ENCODE measurements around the gene DNM3.

DNM3 gene

DNA sequence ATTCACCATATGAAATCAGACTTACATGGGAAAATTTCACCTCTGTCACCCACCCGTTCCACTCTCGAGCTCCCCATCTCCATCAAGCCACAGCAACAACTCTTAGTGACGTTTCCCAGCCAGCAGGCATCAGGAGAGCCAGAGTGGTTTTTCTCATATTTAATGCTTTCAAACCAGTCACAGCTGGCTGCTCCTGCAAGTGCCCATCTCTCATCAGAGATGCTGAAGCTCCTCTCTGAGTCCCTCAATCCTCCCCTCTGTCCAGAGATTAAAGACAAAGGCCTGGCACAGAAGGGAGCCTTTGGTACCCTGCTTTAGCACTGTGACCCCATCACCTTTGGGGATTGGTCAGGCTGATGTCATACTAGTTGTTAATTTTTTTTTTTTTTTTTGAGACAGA is 277.3 kb downstream of the DNM3 start:
- Histone ChIP-seq H3K9ac (ENCODE audit: low read length in 5 of 5) (no peak overlapping the region), H3K4me3 (ENCODE audit: low read depth in 1 of 5, low read length in 5 of 5) (no peak overlapping the region), H3K9me3 (ENCODE audit: control insufficient read depth in 5 of 5, low read length in 5 of 5) (no peaks in the 10 kb centered on the region), H3K36me3 (ENCODE audit: control insufficient read depth in 5 of 5, insufficient read depth in 5 of 5, low read length in 5 of 5) (no peaks in the 10 kb centered on the region), H3K27me3 (ENCODE audit: control insufficient read depth in 5 of 5, insufficient read depth in 4 of 5, low read length in 5 of 5) (no peaks in the 10 kb centered on the region), H3K4me1 (ENCODE audit: control insufficient read depth in 5 of 5, insufficient read depth in 5 of 5, low read length in 5 of 5) (peaks cover 0 to 6% (median 0%) of the 10 kb centered on the region in 5 donors), H3K27ac (ENCODE audit: low read depth, low read length) (no peak overlapping the region)

DNA sequence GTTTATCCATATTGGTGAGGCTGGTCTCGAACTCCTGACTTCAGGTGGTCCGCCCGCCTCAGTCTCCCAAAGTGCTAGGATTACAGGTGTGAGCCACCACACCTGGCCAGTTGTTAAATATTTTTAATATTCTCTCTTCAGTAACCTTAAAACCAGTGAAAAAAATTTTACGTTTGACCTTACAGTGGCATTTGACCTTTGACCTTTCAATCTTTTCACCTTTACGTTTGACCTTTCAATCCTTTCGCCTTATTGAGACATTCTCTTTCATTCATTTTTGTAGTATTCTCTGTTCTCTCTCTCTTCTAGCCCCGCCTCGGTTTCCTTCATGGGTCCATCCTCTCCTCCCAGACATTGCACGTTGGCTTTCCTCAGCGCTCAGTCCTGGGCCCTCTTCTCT is 277.9 kb downstream of the DNM3 start:
- Histone ChIP-seq H3K4me3 (ENCODE audit: low read depth in 1 of 5, low read length in 5 of 5) (no peak overlapping the region), H3K9ac (ENCODE audit: low read length in 5 of 5) (no peak overlapping the region), H3K4me1 (ENCODE audit: control insufficient read depth in 5 of 5, insufficient read depth in 5 of 5, low read length in 5 of 5) (peaks cover 0 to 6% (median 0%) of the 10 kb centered on the region in 5 donors), H3K27ac (ENCODE audit: low read depth, low read length) (no peak overlapping the region), H3K36me3 (ENCODE audit: control insufficient read depth in 5 of 5, insufficient read depth in 5 of 5, low read length in 5 of 5) (no peaks in the 10 kb centered on the region), H3K27me3 (ENCODE audit: control insufficient read depth in 5 of 5, insufficient read depth in 4 of 5, low read length in 5 of 5) (no peaks in the 10 kb centered on the region), H3K9me3 (ENCODE audit: control insufficient read depth in 5 of 5, low read length in 5 of 5) (no peaks in the 10 kb centered on the region)

DNA sequence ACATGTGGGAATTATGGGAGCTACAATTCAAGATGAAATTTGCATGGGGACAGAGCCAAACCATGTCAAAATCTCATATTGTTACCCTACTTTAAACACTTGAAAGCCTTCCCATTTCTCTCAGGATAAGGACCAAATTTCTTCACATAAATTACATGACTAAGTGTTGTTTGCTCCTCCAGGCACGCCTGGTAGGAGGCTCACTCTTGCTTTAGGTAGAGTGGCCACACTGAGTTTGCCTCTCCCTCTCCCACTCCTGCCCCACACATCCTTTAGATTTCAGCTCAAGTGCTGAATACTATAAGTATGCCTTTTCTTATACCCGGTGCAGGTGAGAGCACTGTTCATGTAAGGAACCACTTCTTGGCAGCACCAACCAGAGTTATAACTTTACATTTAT is 279.1 kb downstream of the DNM3 start:
- H3K27ac ChIP-seq (ENCODE audit: low read depth, low read length), result no peak overlapping the region
- peaks cover 0 to 6% (median 0%) of the 10 kb centered on the region in 5 donors for H3K4me1 ChIP-seq (ENCODE audit: control insufficient read depth in 5 of 5, insufficient read depth in 5 of 5, low read length in 5 of 5)
- no peaks in the 10 kb centered on the region for H3K27me3 ChIP-seq (ENCODE audit: control insufficient read depth in 5 of 5, insufficient read depth in 4 of 5, low read length in 5 of 5)
- H3K36me3 ChIP-seq (ENCODE audit: control insufficient read depth in 5 of 5, insufficient read depth in 5 of 5, low read length in 5 of 5), result no peaks in the 10 kb centered on the region
- H3K9ac ChIP-seq (ENCODE audit: low read length in 5 of 5), result no peak overlapping the region
- H3K4me3 ChIP-seq (ENCODE audit: low read depth in 1 of 5, low read length in 5 of 5), result no peak overlapping the region
- H3K9me3 ChIP-seq (ENCODE audit: control insufficient read depth in 5 of 5, low read length in 5 of 5), result no peaks in the 10 kb centered on the region

DNA sequence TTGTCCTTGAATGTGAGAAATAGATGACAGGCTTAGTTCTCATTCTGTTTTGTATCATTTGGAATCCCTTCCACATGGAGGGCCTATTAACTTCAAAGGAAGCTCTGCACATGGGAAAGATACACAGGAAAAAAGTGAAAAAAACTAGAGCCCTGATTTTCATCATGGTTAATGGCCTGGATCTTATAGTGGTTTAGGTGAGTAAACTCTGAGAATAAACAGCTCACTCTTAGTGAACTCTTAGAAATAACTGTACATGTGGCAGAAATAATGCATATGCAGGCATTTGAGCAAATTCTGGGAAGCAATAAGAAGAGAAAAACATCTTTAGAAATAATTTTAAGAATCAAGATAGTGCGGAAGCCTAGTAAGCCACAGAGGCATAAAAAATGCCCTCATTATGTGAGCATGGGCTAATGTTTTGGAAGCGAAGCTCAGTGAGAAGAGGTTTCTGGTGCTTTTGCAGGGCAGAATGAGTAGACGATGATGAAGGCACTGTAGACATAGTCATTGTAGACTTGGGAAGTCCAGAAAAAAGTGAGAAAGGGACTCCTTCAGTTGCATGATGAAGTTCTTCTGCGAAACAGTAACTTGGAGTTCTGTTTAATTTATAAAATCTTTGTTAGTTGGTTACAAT is 279.9 kb downstream of the DNM3 start:
- H3K36me3 ChIP-seq (ENCODE audit: control insufficient read depth in 5 of 5, insufficient read depth in 5 of 5, low read length in 5 of 5), result no peaks in the 10 kb centered on the region
- H3K27me3 ChIP-seq (ENCODE audit: control insufficient read depth in 5 of 5, insufficient read depth in 4 of 5, low read length in 5 of 5), result no peaks in the 10 kb centered on the region
- H3K4me1 ChIP-seq (ENCODE audit: control insufficient read depth in 5 of 5, insufficient read depth in 5 of 5, low read length in 5 of 5), result peaks cover 0 to 6% (median 0%) of the 10 kb centered on the region in 5 donors
- no peak overlapping the region for H3K9ac ChIP-seq (ENCODE audit: low read length in 5 of 5)
- H3K27ac ChIP-seq (ENCODE audit: low read depth, low read length), result no peak overlapping the region
- no peaks in the 10 kb centered on the region for H3K9me3 ChIP-seq (ENCODE audit: control insufficient read depth in 5 of 5, low read length in 5 of 5)
- no peak overlapping the region for H3K4me3 ChIP-seq (ENCODE audit: low read depth in 1 of 5, low read length in 5 of 5)

DNA sequence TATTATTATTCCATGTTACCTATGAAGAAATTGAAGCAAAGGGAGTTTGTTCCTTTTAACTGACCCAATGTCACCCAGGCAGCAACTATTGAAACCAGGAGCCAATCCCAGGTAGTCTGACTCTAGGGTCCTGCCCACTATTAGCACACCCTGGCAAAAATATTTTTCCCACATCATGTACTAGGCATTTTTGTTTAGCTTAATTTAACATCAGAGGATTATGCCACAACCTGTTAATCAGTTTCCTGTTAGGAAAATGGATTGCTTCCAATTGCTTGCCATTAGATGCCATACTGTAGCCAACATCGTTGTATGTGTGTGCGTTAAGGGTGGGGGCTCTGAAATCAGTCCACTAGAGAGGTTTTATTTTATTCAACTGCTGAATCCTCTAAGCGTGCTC is 281.1 kb downstream of the DNM3 start:
- H3K4me1 ChIP-seq (ENCODE audit: control insufficient read depth in 5 of 5, insufficient read depth in 5 of 5, low read length in 5 of 5), result peaks cover 0 to 6% (median 0%) of the 10 kb centered on the region in 5 donors
- H3K27ac ChIP-seq (ENCODE audit: low read depth, low read length), result no peak overlapping the region
- no peak overlapping the region for H3K9ac ChIP-seq (ENCODE audit: low read length in 5 of 5)
- H3K36me3 ChIP-seq (ENCODE audit: control insufficient read depth in 5 of 5, insufficient read depth in 5 of 5, low read length in 5 of 5), result no peaks in the 10 kb centered on the region
- H3K27me3 ChIP-seq (ENCODE audit: control insufficient read depth in 5 of 5, insufficient read depth in 4 of 5, low read length in 5 of 5), result no peaks in the 10 kb centered on the region
- H3K9me3 ChIP-seq (ENCODE audit: control insufficient read depth in 5 of 5, low read length in 5 of 5), result no peaks in the 10 kb centered on the region
- H3K4me3 ChIP-seq (ENCODE audit: low read depth in 1 of 5, low read length in 5 of 5), result no peak overlapping the region

DNA sequence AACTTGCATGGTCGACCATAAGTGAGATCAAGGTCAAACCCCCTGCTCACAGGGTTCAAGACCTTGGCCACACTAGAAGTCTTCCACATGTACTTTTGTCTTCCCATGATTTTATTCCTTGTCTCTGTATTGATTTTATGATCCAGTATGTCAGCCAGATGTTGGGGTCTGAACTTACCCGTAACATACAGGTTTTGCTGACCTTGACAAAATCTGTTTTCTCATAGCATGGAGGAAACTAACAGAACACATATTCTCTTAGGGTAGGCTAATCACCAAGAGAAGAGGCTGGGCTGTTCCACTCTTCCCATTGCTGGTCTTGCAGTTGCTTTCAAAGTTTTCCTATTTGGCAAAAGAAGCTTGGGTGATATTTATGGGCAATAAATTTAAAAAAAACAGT is 284.0 kb downstream of the DNM3 start:
- Histone ChIP-seq H3K4me3 (ENCODE audit: low read depth in 1 of 5, low read length in 5 of 5) (no peak overlapping the region), H3K4me1 (ENCODE audit: control insufficient read depth in 5 of 5, insufficient read depth in 5 of 5, low read length in 5 of 5) (peaks cover 0 to 6% (median 0%) of the 10 kb centered on the region in 5 donors), H3K9ac (ENCODE audit: low read length in 5 of 5) (no peak overlapping the region), H3K36me3 (ENCODE audit: control insufficient read depth in 5 of 5, insufficient read depth in 5 of 5, low read length in 5 of 5) (no peaks in the 10 kb centered on the region), H3K9me3 (ENCODE audit: control insufficient read depth in 5 of 5, low read length in 5 of 5) (no peaks in the 10 kb centered on the region), H3K27me3 (ENCODE audit: control insufficient read depth in 5 of 5, insufficient read depth in 4 of 5, low read length in 5 of 5) (no peaks in the 10 kb centered on the region), H3K27ac (ENCODE audit: low read depth, low read length) (no peak overlapping the region)

DNA sequence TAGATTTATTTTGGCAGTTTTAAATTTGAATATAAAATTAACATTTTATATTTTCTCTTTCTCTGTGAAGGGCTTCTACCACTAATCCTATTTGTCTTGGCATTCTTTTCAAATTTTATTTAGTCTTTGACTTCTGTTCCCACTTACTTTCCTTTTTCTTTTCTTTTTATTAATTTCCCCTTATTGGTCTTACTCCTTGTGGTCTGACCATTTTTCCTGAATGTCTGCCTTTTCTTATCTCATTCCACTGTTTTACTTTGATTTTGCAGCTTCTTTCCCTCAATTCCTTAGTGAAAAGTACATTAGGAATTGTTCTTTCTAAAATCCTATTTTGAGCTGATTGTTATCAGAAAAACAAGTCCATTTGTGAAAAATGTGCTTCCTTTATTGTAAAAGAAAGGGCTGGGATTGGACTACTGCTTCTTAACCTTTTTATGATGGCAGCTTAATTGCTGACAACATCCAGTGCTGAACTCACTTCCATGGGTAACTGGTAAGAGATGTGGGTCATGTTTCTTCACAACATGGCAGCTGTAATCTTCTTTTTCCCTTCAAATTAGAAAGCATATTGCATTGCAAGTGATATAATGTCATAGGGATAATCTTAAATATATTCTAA is 284.6 kb downstream of the DNM3 start:
- no peak overlapping the region for H3K4me3 ChIP-seq (ENCODE audit: low read depth in 1 of 5, low read length in 5 of 5)
- H3K9me3 ChIP-seq (ENCODE audit: control insufficient read depth in 5 of 5, low read length in 5 of 5), result no peaks in the 10 kb centered on the region
- peaks cover 0 to 6% (median 0%) of the 10 kb centered on the region in 5 donors for H3K4me1 ChIP-seq (ENCODE audit: control insufficient read depth in 5 of 5, insufficient read depth in 5 of 5, low read length in 5 of 5)
- H3K9ac ChIP-seq (ENCODE audit: low read length in 5 of 5), result no peak overlapping the region
- H3K36me3 ChIP-seq (ENCODE audit: control insufficient read depth in 5 of 5, insufficient read depth in 5 of 5, low read length in 5 of 5), result no peaks in the 10 kb centered on the region
- no peak overlapping the region for H3K27ac ChIP-seq (ENCODE audit: low read depth, low read length)
- H3K27me3 ChIP-seq (ENCODE audit: control insufficient read depth in 5 of 5, insufficient read depth in 4 of 5, low read length in 5 of 5), result no peaks in the 10 kb centered on the region

DNA sequence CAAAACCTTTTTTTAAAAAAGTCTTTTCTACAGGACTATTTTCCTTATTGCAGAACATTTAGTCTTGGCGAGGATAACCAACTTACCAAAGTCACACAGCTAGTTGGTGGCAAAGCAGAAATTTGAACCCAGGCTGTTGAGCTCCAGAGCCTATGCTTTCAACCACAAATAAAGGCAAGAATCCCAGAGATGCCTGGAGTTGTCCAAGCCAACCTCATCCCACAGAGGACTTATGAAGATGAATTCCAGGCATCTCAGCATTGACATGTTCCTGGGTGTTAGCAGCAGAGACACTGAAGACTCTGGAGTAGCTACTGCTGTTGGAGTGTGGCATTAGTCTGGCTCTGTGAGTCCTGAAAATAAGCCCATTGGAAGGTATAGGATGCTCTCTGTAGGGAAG is 291.5 kb downstream of the DNM3 start:
- Histone ChIP-seq H3K4me3 (ENCODE audit: low read depth in 1 of 5, low read length in 5 of 5) (no peak overlapping the region), H3K27me3 (ENCODE audit: control insufficient read depth in 5 of 5, insufficient read depth in 4 of 5, low read length in 5 of 5) (no peaks in the 10 kb centered on the region), H3K36me3 (ENCODE audit: control insufficient read depth in 5 of 5, insufficient read depth in 5 of 5, low read length in 5 of 5) (peaks cover 0 to 2% (median 0%) of the 10 kb centered on the region in 5 donors), H3K4me1 (ENCODE audit: control insufficient read depth in 5 of 5, insufficient read depth in 5 of 5, low read length in 5 of 5) (peaks cover 0 to 14% (median 2%) of the 10 kb centered on the region in 5 donors), H3K27ac (ENCODE audit: low read depth, low read length) (no peak overlapping the region), H3K9me3 (ENCODE audit: control insufficient read depth in 5 of 5, low read length in 5 of 5) (no peaks in the 10 kb centered on the region), H3K9ac (ENCODE audit: low read length in 5 of 5) (no peak overlapping the region)

DNA sequence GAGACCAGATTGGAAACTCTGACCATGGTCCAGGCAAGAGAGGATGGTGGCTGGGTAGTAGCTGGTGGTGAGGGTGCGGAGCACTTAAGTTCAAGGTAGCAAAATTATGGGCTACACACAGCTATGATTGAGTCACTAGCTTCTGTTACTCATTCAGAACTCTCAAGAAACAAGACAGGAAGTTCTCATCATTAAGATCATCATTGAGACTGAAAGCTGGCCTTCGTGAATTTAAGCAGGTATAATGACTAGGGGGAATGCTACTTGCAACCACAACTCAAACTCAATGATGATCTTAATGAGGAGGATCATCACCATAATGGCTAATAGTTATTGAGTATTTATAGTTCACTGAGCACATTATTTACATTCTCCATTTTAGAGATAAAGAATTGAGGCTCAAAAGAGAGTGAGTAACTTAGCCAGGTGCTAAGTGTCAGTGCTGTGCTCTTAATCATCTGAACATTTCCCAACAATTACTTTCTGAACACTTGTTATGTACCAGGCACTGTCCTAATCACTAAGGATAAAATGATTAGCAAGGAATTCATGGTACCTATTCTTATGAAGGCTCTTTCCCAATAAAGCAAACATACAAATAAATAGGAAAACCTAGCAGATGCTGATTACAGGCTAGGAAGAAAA is 292.9 kb downstream of the DNM3 start:
- H3K4me1 ChIP-seq (ENCODE audit: control insufficient read depth in 5 of 5, insufficient read depth in 5 of 5, low read length in 5 of 5), result peaks cover 0 to 25% (median 3%) of the 10 kb centered on the region in 5 donors
- H3K27ac ChIP-seq (ENCODE audit: low read depth, low read length), result no peak overlapping the region
- H3K36me3 ChIP-seq (ENCODE audit: control insufficient read depth in 5 of 5, insufficient read depth in 5 of 5, low read length in 5 of 5), result peaks cover 0 to 2% (median 0%) of the 10 kb centered on the region in 5 donors
- no peaks in the 10 kb centered on the region for H3K27me3 ChIP-seq (ENCODE audit: control insufficient read depth in 5 of 5, insufficient read depth in 4 of 5, low read length in 5 of 5)
- H3K9me3 ChIP-seq (ENCODE audit: control insufficient read depth in 5 of 5, low read length in 5 of 5), result no peaks in the 10 kb centered on the region
- no peak overlapping the region for H3K9ac ChIP-seq (ENCODE audit: low read length in 5 of 5)
- H3K4me3 ChIP-seq (ENCODE audit: low read depth in 1 of 5, low read length in 5 of 5), result no peak overlapping the region

DNA sequence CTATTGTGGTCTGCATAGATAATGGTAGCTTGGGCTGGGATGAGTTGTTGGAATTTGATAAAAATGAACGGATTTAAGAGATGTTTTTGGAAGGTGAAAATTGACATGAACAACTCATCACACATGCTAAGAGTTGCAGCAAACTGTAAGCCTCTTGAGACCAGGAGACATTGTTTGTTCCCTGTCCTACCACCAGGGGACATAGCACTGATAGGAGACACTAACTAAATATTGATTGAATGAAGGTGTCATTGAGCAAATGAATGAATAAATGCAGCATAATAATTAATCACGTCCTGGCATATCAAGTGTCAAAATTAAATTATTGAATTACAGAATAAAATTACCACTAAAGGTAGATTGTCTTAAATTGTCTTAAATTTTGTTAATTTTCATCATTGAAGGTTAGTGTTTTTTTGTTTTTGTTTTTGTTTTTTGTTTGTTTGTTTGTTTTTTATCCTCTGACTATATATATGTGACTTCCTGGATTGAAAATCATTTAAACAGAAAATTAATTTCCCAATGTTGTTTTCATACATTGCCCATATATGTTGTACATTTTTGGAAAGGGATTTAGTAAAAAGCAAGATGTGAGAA is 293.9 kb downstream of the DNM3 start:
- H3K4me3 ChIP-seq (ENCODE audit: low read depth in 1 of 5, low read length in 5 of 5), result no peak overlapping the region
- H3K27ac ChIP-seq (ENCODE audit: low read depth, low read length), result peak overlapping the region; percentile 55
- H3K4me1 ChIP-seq (ENCODE audit: control insufficient read depth in 5 of 5, insufficient read depth in 5 of 5, low read length in 5 of 5), result peaks cover 0 to 32% (median 7%) of the 10 kb centered on the region in 5 donors

More for the DNA sequence above, 293.9 kb downstream of the DNM3 start:
- Histone ChIP-seq H3K9me3 (ENCODE audit: control insufficient read depth in 5 of 5, low read length in 5 of 5) (no peaks in the 10 kb centered on the region), H3K27me3 (ENCODE audit: control insufficient read depth in 5 of 5, insufficient read depth in 4 of 5, low read length in 5 of 5) (no peaks in the 10 kb centered on the region), H3K9ac (ENCODE audit: low read length in 5 of 5) (no peak overlapping the region), H3K36me3 (ENCODE audit: control insufficient read depth in 5 of 5, insufficient read depth in 5 of 5, low read length in 5 of 5) (peaks cover 0 to 2% (median 0%) of the 10 kb centered on the region in 5 donors)
